Activated CD8-positive, alpha-beta memory T cell treated with anti-CD3 and anti-CD28 coated beads for 36 hours (primary cell): ENCODE results near the gene MEX3D. TPM values are rescaled to one million over a fixed set of nuclear protein-coding genes. Genes with fewer than 3 reads are reported as not detected.

Experiments used
- CTCF ChIA-PET: fragments of 350-600 bp; sonication (Branson Sonifier 250); formaldehyde crosslinking; loops from one replicate; lab custom pipeline; 2021; ENCODE audit warnings: antibody characterized with exemption; lab: Charles Lee
- POLR2A ChIA-PET: fragments of 350-600 bp; sonication (Branson Sonifier 250); formaldehyde crosslinking; loops from one replicate; lab custom pipeline; 2021; ENCODE audit warnings: antibody characterized with exemption; lab: Charles Lee
- total RNA-seq, 2 experiments: library from RNA; stranded (reverse); gene quantifications; one replicate each; pipeline ENCODE4 v1.2.3, GENCODE V29; 2021

The MEX3D gene
- total RNA-seq, 2 experiments from 2014 or later, result 11.0 to 11.9 TPM

GRCh38 chr19:1513499-1514294 lies 54.4 kb downstream of the MEX3D start:
- CTCF ChIA-PET, result interaction anchor here (1.3 kb wide), 1 partner anchor 12 kb away, joined by 3 read pairs; no protein-coding TSS in a partner anchor
- POLR2A ChIA-PET, result no interaction called here

- ChIA-PET POLR2A (no interaction called here), CTCF (no interaction called here)
Measured at GRCh38 chr19:1512671-1513498, 55.2 kb downstream of the MEX3D start, which contains the start of gene ADAMTSL5. Gene ADAMTSL5 (minus strand): TSS chr19:1513019. CDS start chr19:1510943, 2,076 bp downstream.

GRCh38 chr19:1511318-1512317 lies 56.5 kb downstream of the MEX3D start:
- ChIA-PET CTCF (interaction anchor here (0.9 to 1.4 kb wide), 2 partner anchors 10 to 72 kb away, joined by 3 read pairs; no protein-coding TSS in a partner anchor), POLR2A (no interaction called here)

- ChIA-PET POLR2A (no interaction called here), CTCF (interaction anchor here (1.4 kb wide), 1 partner anchor 9 kb away, joined by 3 read pairs; no protein-coding TSS in a partner anchor)
Measured at GRCh38 chr19:1510807-1511206, 57.3 kb downstream of the MEX3D start.

GRCh38 chr19:1510442-1510806 lies 57.7 kb downstream of the MEX3D start:
- CTCF ChIA-PET, result interaction anchor here (1.4 kb wide), 1 partner anchor 8 kb away, joined by 3 read pairs; no protein-coding TSS in a partner anchor
- POLR2A ChIA-PET, result no interaction called here

GRCh38 chr19:1509602-1510441 lies 58.3 kb downstream of the MEX3D start:
- ChIA-PET POLR2A (interaction anchor here (0.5 kb wide), 1 partner anchor 9 kb away, joined by 6 read pairs; no protein-coding TSS in a partner anchor), CTCF (interaction anchor here (0.9 to 1.2 kb wide), 2 partner anchors 39 to 64 kb away, joined by 3 read pairs; no protein-coding TSS in a partner anchor)

GRCh38 chr19:1508507-1508856 lies 59.6 kb downstream of the MEX3D start:
- CTCF ChIA-PET, result interaction anchor here (0.6 to 1.1 kb wide), 2 partner anchors 11 to 425 kb away, joined by 5 read pairs; no protein-coding TSS in a partner anchor
- POLR2A ChIA-PET, result no interaction called here

- ChIA-PET CTCF (interaction anchor here (0.6 to 1.1 kb wide), 2 partner anchors 10 to 425 kb away, joined by 5 read pairs; no protein-coding TSS in a partner anchor), POLR2A (no interaction called here)
Measured at GRCh38 chr19:1507763-1508506, 60.2 kb downstream of the MEX3D start.

GRCh38 chr19:1507192-1507660 lies 60.9 kb downstream of the MEX3D start:
- POLR2A ChIA-PET, result no interaction called here
- CTCF ChIA-PET, result no interaction called here

- ChIA-PET POLR2A (no interaction called here), CTCF (interaction anchor here (0.6 kb wide), 1 partner anchor 61 kb away, joined by 3 read pairs; no protein-coding TSS in a partner anchor)
Measured at GRCh38 chr19:1505991-1506881, 61.9 kb downstream of the MEX3D start.

- ChIA-PET CTCF (no interaction called here), POLR2A (no interaction called here)
Measured at GRCh38 chr19:1505012-1505411, 63.1 kb downstream of the MEX3D start.

Other genes starting within 250 kb of the MEX3D start
- gene NDUFS7, start 184.4 kb downstream of the MEX3D start, total RNA-seq, result 100 to 1,000 TPM in 1 of 2 experiments, 10 to 100 TPM in 1; 99.4 to 104 TPM
- 10 to 100 TPM; 29.3 to 30.8 TPM for gene GAMT, start 166.8 kb downstream of the MEX3D start, total RNA-seq
- 100 to 1,000 TPM; 295 to 300 TPM for gene DAZAP1, start 160.7 kb downstream of the MEX3D start, total RNA-seq
- 1,000 to 10,000 TPM; 1,429 to 1,438 TPM for gene RPS15, start 129.9 kb downstream of the MEX3D start, total RNA-seq
- under 1 TPM; 0.06 to 0.13 TPM for gene APC2, start 118.2 kb downstream of the MEX3D start, total RNA-seq
- 10 to 100 TPM; 33.4 to 36.5 TPM for gene C19orf25, start 89.1 kb downstream of the MEX3D start, total RNA-seq
- 1 to 10 TPM; 1.3 TPM for gene PCSK4, start 78.0 kb downstream of the MEX3D start, total RNA-seq
- gene REEP6, start 77.1 kb downstream of the MEX3D start, total RNA-seq, result 1 to 10 TPM; 2.0 to 2.3 TPM
- gene ADAMTSL5, start 55.3 kb downstream of the MEX3D start, total RNA-seq, result 1 to 10 TPM; 1.6 to 2.6 TPM
- not detected for gene PLK5, start 44.2 kb downstream of the MEX3D start, total RNA-seq
- 100 to 1,000 TPM; 127 to 130 TPM for gene MBD3, start 24.5 kb upstream of the MEX3D start, total RNA-seq
- 100 to 1,000 TPM; 254 to 264 TPM for gene UQCR11, start 37.1 kb upstream of the MEX3D start, total RNA-seq
- gene TCF3, start 84.3 kb upstream of the MEX3D start, total RNA-seq, result 100 to 1,000 TPM; 103 to 109 TPM
- not detected for gene ONECUT3, start 185.2 kb upstream of the MEX3D start, total RNA-seq
- gene ATP8B3, start 244.0 kb upstream of the MEX3D start, total RNA-seq, result 1 to 10 TPM; 1.5 to 1.7 TPM